GM23338 (cell line): ENCODE data around the gene MAP4K1. TPM values are rescaled to one million over a fixed set of nuclear protein-coding genes. Genes with fewer than 3 reads are reported as not detected.

Experiments
- ATAC-seq: fragments of 200-7000 bp; cut with Tn5 transposase; 3 replicates; pipeline ENCODE4 v1.9.1; 2020
- DNase-seq: peaks from one replicate; pipeline ENCODE4 v3.0.0-alpha.2; 2015; ENCODE audit warnings: low spot score
- H2AFZ ChIP-seq: fragments of 200-600 bp; sonication (generic); 2 replicates; pipeline ENCODE4 v1.8.0; 2016; ENCODE audit warnings: antibody characterized with exemption, mild to moderate bottlenecking, moderate library complexity
- H3F3A ChIP-seq: fragments of 200-600 bp; sonication (generic); replicated peaks from 2 replicates; pipeline ENCODE4 v1.8.0; 2017; ENCODE audit warnings: antibody characterized with exemption, mixed run types, low read depth
- H3K27ac ChIP-seq: fragments of 200-600 bp; sonication (generic); 2 replicates; pipeline ENCODE4 v1.6.1; 2016; ENCODE audit warnings: low read depth
- H3K27me3 ChIP-seq: fragments of 200-600 bp; sonication (generic); 2 replicates; pipeline ENCODE4 v1.8.0; 2016; ENCODE audit warnings: mild to moderate bottlenecking, mixed run types, moderate library complexity; ENCODE audit not compliant: insufficient read depth
- H3K36me3 ChIP-seq: fragments of 200-600 bp; sonication (generic); 2 replicates; pipeline ENCODE4 v1.8.0; 2016; ENCODE audit warnings: mild to moderate bottlenecking; ENCODE audit not compliant: insufficient read depth
- H3K4me1 ChIP-seq: fragments of 200-600 bp; sonication (generic); 2 replicates; pipeline ENCODE4 v1.8.0; 2016; ENCODE audit warnings: mild to moderate bottlenecking, moderate library complexity; ENCODE audit not compliant: insufficient read depth
- H3K4me2 ChIP-seq: fragments of 200-600 bp; sonication (generic); 2 replicates; pipeline ENCODE4 v1.7.1; 2017; ENCODE audit warnings: mixed run types
- H3K4me3 ChIP-seq: fragments of 200-600 bp; sonication (generic); 2 replicates; pipeline ENCODE4 v1.6.1; 2016; ENCODE audit warnings: mixed run types
- H3K79me2 ChIP-seq: fragments of 200-600 bp; sonication (generic); replicated peaks from 2 replicates; pipeline ENCODE4 v1.8.0; 2017; ENCODE audit warnings: mild to moderate bottlenecking; ENCODE audit not compliant: insufficient read depth
- H3K9me2 ChIP-seq: fragments of 200-600 bp; sonication (generic); 2 replicates; pipeline ENCODE4 v1.8.0; 2017; ENCODE audit not compliant: insufficient read depth
- H4K20me1 ChIP-seq: fragments of 200-600 bp; sonication (generic); replicated peaks from 2 replicates; pipeline ENCODE4 v1.8.0; 2017; ENCODE audit warnings: mild to moderate bottlenecking; ENCODE audit not compliant: insufficient read depth
- H3K27ac Mint-ChIP-seq: 2 replicates; pipeline ENCODE4 v1.8.0; 2020; ENCODE audit warnings: inconsistent platforms, mild to moderate bottlenecking, moderate library complexity, mixed read lengths
- H3K27me3 Mint-ChIP-seq: 3 replicates; pipeline ENCODE4 v1.8.0; 2022; ENCODE audit warnings: low read depth, mild to moderate bottlenecking, moderate library complexity, mixed read lengths, inconsistent platforms; ENCODE audit not compliant: insufficient read depth, poor library complexity
- H3K36me3 Mint-ChIP-seq: 3 replicates; pipeline ENCODE4 v1.8.0; 2021; ENCODE audit warnings: low read depth, mild to moderate bottlenecking, inconsistent platforms, moderate library complexity, mixed read lengths
- H3K4me1 Mint-ChIP-seq: 3 replicates; pipeline ENCODE4 v1.8.0; 2020; ENCODE audit warnings: mild to moderate bottlenecking, inconsistent platforms, mixed read lengths
- H3K4me3 Mint-ChIP-seq: 3 replicates; pipeline ENCODE4 v1.8.0; 2021; ENCODE audit warnings: moderate library complexity, mild to moderate bottlenecking, inconsistent platforms, mixed read lengths
- H3K9me3 Mint-ChIP-seq: 3 replicates; pipeline ENCODE4 v1.8.0; 2020; ENCODE audit warnings: moderate library complexity, mild to moderate bottlenecking, inconsistent platforms, mixed read lengths
- CREB1 ChIP-seq: fragments of 250-450 bp; sonication (Bioruptor Pico); IDR thresholded peaks from 2 replicates; pipeline ENCODE4 v1.5.0; 2020; ENCODE audit warnings: low read depth, mild to moderate bottlenecking, moderate library complexity
- EZH2phosphoT487 ChIP-seq: fragments of 200-600 bp; sonication (generic); IDR thresholded peaks from one replicate; pipeline ENCODE4 v1.8.1; 2018; ENCODE audit warnings: antibody characterized with exemption; ENCODE audit not compliant: unreplicated experiment
- JUNB ChIP-seq: IDR thresholded peaks from one replicate; pipeline ENCODE4 v1.6.1; 2016; ENCODE audit warnings: antibody characterized with exemption; ENCODE audit not compliant: unreplicated experiment
- NANOG ChIP-seq: IDR thresholded peaks from 2 replicates; pipeline ENCODE4 v1.6.1; 2016; ENCODE audit warnings: antibody characterized with exemption, borderline replicate concordance
- POLR2AphosphoS5 ChIP-seq: IDR thresholded peaks from 2 replicates; pipeline ENCODE4 v1.6.1; 2016; ENCODE audit warnings: antibody characterized with exemption, low read depth
- STAT1 ChIP-seq: IDR thresholded peaks from one replicate; pipeline ENCODE4 v1.6.1; 2016; ENCODE audit warnings: antibody characterized with exemption; ENCODE audit not compliant: unreplicated experiment
- ZNF114 ChIP-seq: fragments of 250-450 bp; sonication (Bioruptor Pico); IDR thresholded peaks from 2 replicates; pipeline ENCODE4 v1.5.0; 2020; ENCODE audit warnings: mild to moderate bottlenecking, moderate library complexity
- ZNF331 ChIP-seq: fragments of 250-450 bp; sonication (Bioruptor Pico); IDR thresholded peaks from 2 replicates; pipeline ENCODE4 v1.5.0; 2020; ENCODE audit warnings: low read depth, mild to moderate bottlenecking, moderate library complexity
- polyA plus RNA-seq: library from polyadenylated mRNA; unstranded; fragments of >200 nt; fragmentation: Nextera tagmentation; extraction: Ambion mirVana; gene quantifications from 2 replicates; pipeline ENCODE4 v1.2.1, GENCODE V29; 2016
- total RNA-seq: library from RNA; depleted of rRNA; stranded (reverse); fragments of >200 nt; shearing (Covaris generic); gene quantifications from 2 replicates; pipeline ENCODE4 v1.2.3, GENCODE V29; 2014
- TF ChIP-seq, protein P1 (sequence below): fragments of 250-450 bp; sonication (Bioruptor Pico); IDR thresholded peaks from 2 replicates; pipeline ENCODE4 v1.5.0; 2020; ENCODE audit warnings: mild to moderate bottlenecking, moderate library complexity
- TF ChIP-seq, protein P2 (sequence below): IDR thresholded peaks from one replicate; pipeline ENCODE4 v1.6.1; 2018; ENCODE audit warnings: antibody characterized with exemption; ENCODE audit not compliant: unreplicated experiment
- TF ChIP-seq, protein P3 (sequence below): IDR thresholded peaks from 2 replicates; pipeline ENCODE4 v1.6.1; 2016; ENCODE audit warnings: antibody characterized with exemption
- TF ChIP-seq, protein P4 (sequence below), 2 experiments: fragments of 200-600 bp in 1 of 2; sonication (generic) in 1 of 2; conservative IDR thresholded peaks; 2 replicates each; pipeline versions ENCODE4 v1.5.1 to v1.6.1; 2016 to 2017; ENCODE audit warnings: antibody characterized with exemption in 2 of 2, low read depth in 2 of 2, mild to moderate bottlenecking in 2 of 2, moderate library complexity in 1 of 2

MAP4K1 gene
- total and polyA plus RNA-seq, 2 experiments from 2014 or later, result 7.7 to 44.6 TPM

DNA sequence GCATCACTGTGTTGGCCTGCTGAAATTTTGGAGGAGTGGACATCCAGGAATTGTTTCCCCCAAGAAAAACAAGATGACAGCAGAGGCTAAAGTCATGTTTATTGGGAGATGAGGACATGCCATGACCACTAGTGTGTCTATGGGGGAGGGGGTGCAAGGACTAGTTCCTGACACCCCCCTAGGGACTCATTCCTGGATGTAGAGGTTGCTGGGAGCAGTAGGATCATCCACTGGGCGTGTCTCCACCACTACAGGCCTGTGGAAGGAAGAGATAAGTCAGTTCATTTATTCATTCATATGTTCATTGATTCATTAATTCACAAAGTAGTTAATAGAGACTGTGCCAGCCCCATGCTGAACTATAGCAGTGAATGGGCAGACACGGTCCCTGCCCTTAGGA lies 30.2 kb downstream of the MAP4K1 start:
- Mint-ChIP-seq H3K27me3 (peaks cover 10% of the 10 kb centered on the region), H3K36me3 (peaks cover 27% of the 10 kb centered on the region), H3K4me3 (no peak overlapping the region), H3K27ac (no peak overlapping the region), H3K9me3 (no peaks in the 10 kb centered on the region), H3K4me1 (no peaks in the 10 kb centered on the region)
- Histone ChIP-seq H3K4me1 (no peaks in the 10 kb centered on the region), H2AFZ (no peak overlapping the region), H3F3A (no peaks in the 10 kb centered on the region), H3K36me3 (no peaks in the 10 kb centered on the region), H3K9me2 (no peaks in the 10 kb centered on the region), H3K27me3 (no peaks in the 10 kb centered on the region), H3K4me2 (no peak overlapping the region), H3K27ac (no peak overlapping the region), H3K4me3 (no peak overlapping the region), H4K20me1 (no peaks in the 10 kb centered on the region), H3K79me2 (no peaks in the 10 kb centered on the region)
- ATAC-seq (no peak), DNase-seq (no peak)
- no peak for TF ChIP-seq ZNF331 (CRISPR knock-in tag)
- no peak for TF ChIP-seq NANOG
- TF ChIP-seq, protein P1, sequence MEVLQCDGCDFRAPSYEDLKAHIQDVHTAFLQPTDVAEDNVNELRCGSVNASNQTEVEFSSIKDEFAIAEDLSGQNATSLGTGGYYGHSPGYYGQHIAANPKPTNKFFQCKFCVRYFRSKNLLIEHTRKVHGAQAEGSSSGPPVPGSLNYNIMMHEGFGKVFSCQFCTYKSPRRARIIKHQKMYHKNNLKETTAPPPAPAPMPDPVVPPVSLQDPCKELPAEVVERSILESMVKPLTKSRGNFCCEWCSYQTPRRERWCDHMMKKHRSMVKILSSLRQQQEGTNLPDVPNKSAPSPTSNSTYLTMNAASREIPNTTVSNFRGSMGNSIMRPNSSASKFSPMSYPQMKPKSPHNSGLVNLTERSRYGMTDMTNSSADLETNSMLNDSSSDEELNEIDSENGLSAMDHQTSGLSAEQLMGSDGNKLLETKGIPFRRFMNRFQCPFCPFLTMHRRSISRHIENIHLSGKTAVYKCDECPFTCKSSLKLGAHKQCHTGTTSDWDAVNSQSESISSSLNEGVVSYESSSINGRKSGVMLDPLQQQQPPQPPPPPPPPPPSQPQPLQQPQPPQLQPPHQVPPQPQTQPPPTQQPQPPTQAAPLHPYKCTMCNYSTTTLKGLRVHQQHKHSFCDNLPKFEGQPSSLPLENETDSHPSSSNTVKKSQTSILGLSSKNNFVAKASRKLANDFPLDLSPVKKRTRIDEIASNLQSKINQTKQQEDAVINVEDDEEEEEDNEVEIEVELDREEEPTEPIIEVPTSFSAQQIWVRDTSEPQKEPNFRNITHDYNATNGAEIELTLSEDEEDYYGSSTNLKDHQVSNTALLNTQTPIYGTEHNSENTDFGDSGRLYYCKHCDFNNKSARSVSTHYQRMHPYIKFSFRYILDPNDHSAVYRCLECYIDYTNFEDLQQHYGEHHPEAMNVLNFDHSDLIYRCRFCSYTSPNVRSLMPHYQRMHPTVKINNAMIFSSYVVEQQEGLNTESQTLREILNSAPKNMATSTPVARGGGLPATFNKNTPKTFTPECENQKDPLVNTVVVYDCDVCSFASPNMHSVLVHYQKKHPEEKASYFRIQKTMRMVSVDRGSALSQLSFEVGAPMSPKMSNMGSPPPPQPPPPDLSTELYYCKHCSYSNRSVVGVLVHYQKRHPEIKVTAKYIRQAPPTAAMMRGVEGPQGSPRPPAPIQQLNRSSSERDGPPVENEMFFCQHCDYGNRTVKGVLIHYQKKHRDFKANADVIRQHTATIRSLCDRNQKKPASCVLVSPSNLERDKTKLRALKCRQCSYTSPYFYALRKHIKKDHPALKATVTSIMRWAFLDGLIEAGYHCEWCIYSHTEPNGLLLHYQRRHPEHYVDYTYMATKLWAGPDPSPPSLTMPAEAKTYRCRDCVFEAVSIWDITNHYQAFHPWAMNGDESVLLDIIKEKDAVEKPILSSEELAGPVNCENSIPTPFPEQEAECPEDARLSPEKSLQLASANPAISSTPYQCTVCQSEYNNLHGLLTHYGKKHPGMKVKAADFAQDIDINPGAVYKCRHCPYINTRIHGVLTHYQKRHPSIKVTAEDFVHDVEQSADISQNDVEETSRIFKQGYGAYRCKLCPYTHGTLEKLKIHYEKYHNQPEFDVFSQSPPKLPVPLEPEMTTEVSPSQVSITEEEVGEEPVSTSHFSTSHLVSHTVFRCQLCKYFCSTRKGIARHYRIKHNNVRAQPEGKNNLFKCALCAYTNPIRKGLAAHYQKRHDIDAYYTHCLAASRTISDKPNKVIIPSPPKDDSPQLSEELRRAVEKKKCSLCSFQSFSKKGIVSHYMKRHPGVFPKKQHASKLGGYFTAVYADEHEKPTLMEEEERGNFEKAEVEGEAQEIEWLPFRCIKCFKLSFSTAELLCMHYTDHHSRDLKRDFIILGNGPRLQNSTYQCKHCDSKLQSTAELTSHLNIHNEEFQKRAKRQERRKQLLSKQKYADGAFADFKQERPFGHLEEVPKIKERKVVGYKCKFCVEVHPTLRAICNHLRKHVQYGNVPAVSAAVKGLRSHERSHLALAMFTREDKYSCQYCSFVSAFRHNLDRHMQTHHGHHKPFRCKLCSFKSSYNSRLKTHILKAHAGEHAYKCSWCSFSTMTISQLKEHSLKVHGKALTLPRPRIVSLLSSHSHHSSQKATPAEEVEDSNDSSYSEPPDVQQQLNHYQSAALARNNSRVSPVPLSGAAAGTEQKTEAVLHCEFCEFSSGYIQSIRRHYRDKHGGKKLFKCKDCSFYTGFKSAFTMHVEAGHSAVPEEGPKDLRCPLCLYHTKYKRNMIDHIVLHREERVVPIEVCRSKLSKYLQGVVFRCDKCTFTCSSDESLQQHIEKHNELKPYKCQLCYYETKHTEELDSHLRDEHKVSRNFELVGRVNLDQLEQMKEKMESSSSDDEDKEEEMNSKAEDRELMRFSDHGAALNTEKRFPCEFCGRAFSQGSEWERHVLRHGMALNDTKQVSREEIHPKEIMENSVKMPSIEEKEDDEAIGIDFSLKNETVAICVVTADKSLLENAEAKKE, result no peak
- no peak for TF ChIP-seq ZNF114
- TF ChIP-seq, protein P2, sequence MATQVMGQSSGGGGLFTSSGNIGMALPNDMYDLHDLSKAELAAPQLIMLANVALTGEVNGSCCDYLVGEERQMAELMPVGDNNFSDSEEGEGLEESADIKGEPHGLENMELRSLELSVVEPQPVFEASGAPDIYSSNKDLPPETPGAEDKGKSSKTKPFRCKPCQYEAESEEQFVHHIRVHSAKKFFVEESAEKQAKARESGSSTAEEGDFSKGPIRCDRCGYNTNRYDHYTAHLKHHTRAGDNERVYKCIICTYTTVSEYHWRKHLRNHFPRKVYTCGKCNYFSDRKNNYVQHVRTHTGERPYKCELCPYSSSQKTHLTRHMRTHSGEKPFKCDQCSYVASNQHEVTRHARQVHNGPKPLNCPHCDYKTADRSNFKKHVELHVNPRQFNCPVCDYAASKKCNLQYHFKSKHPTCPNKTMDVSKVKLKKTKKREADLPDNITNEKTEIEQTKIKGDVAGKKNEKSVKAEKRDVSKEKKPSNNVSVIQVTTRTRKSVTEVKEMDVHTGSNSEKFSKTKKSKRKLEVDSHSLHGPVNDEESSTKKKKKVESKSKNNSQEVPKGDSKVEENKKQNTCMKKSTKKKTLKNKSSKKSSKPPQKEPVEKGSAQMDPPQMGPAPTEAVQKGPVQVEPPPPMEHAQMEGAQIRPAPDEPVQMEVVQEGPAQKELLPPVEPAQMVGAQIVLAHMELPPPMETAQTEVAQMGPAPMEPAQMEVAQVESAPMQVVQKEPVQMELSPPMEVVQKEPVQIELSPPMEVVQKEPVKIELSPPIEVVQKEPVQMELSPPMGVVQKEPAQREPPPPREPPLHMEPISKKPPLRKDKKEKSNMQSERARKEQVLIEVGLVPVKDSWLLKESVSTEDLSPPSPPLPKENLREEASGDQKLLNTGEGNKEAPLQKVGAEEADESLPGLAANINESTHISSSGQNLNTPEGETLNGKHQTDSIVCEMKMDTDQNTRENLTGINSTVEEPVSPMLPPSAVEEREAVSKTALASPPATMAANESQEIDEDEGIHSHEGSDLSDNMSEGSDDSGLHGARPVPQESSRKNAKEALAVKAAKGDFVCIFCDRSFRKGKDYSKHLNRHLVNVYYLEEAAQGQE, result no peak
- no peak for TF ChIP-seq POLR2AphosphoS5
- TF ChIP-seq, protein P3, sequence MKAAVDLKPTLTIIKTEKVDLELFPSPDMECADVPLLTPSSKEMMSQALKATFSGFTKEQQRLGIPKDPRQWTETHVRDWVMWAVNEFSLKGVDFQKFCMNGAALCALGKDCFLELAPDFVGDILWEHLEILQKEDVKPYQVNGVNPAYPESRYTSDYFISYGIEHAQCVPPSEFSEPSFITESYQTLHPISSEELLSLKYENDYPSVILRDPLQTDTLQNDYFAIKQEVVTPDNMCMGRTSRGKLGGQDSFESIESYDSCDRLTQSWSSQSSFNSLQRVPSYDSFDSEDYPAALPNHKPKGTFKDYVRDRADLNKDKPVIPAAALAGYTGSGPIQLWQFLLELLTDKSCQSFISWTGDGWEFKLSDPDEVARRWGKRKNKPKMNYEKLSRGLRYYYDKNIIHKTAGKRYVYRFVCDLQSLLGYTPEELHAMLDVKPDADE, result no peak
- no peak for TF ChIP-seq JUNB
- TF ChIP-seq, protein P4, sequence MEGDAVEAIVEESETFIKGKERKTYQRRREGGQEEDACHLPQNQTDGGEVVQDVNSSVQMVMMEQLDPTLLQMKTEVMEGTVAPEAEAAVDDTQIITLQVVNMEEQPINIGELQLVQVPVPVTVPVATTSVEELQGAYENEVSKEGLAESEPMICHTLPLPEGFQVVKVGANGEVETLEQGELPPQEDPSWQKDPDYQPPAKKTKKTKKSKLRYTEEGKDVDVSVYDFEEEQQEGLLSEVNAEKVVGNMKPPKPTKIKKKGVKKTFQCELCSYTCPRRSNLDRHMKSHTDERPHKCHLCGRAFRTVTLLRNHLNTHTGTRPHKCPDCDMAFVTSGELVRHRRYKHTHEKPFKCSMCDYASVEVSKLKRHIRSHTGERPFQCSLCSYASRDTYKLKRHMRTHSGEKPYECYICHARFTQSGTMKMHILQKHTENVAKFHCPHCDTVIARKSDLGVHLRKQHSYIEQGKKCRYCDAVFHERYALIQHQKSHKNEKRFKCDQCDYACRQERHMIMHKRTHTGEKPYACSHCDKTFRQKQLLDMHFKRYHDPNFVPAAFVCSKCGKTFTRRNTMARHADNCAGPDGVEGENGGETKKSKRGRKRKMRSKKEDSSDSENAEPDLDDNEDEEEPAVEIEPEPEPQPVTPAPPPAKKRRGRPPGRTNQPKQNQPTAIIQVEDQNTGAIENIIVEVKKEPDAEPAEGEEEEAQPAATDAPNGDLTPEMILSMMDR (conservative IDR thresholded peaks at IDR 0.05; ENCODE audit: low read depth in 2 of 2), result no peak
- TF ChIP-seq CREB1 (CRISPR knock-in tag), result no peak
- TF ChIP-seq STAT1, result no peak
- no peak for TF ChIP-seq EZH2phosphoT487
